ENCODE data around the gene TBCK. TPM values are rescaled to one million over a fixed set of nuclear protein-coding genes. Genes with fewer than 3 reads are reported as not detected.

The TBCK gene
- total RNA-seq, 2 donors from 2014 or later, result 32.9 to 46.3 TPM

DNA sequence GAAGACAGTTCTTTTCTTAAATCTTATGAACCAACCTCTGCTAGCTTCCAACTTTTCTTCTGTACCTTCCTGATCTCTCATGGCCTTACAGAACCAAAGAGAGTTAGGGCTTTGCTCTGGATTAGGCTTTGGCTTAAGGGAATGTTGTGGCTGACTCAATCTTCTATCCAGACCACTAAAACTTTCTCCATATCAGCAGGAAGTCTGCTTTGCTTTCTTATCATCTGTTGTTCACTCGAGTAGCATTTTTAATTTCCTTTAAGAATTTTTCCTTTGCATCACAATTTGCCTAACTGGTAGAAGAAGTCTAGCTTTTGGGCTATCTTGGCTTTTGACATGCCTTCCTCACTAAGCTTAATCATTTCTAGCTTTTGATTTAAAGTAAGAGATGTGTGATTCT is 167.0 kb downstream of the TBCK start:
- TF ChIP-seq CTCF (IDR thresholded peaks at IDR 0.05), result no peak
- Histone ChIP-seq H3K4me1 (ENCODE audit: control insufficient read depth in 1 of 2, low read depth in 2 of 2) (no peaks in the 10 kb centered on the region), H3K36me3 (no peaks in the 10 kb centered on the region), H3K4me3 (no peak overlapping the region), H3K9me3 (no peaks in the 10 kb centered on the region), H3K27ac (no peak overlapping the region), H3K27me3 (replicated peaks; ENCODE audit: insufficient read depth) (no peaks in the 10 kb centered on the region)
- DNase-seq (ENCODE audit: low spot score), result no peak
- no peak for ATAC-seq (ENCODE audit: insufficient number of reproducible peaks, low FRiP score, low read depth)

DNA sequence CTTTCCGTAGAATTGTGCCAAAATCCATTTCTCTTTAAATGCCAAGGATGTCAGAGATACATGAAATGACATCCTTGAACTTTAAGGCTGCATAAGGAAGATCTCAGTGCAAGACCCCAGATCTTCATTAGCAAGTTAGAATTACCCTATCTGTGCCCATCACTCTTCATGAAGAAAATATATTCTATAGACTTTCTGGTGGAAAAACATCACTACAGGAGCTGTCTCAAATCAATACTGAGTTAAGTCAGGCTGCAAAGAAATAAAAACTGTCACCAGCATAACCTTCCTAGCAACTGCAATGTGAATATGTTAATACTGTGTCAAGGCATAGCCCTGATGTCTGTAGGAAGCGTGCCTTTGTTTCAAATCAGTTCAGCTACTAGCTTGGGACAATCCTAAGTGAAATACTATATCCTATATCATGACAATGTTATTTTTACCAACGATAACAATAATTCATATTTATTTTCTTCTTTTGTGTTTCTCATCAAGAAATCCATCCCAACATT is 173.3 kb downstream of the TBCK start:
- Histone ChIP-seq H3K4me1 (ENCODE audit: control insufficient read depth in 1 of 2, low read depth in 2 of 2) (no peaks in the 10 kb centered on the region), H3K9me3 (no peaks in the 10 kb centered on the region), H3K36me3 (no peaks in the 10 kb centered on the region), H3K4me3 (no peak overlapping the region), H3K27ac (no peak overlapping the region), H3K27me3 (replicated peaks; ENCODE audit: insufficient read depth) (no peaks in the 10 kb centered on the region)
- no peak for ATAC-seq (ENCODE audit: insufficient number of reproducible peaks, low FRiP score, low read depth)
- no peak for DNase-seq (ENCODE audit: low spot score)
- no peak for TF ChIP-seq CTCF (IDR thresholded peaks at IDR 0.05)

DNA sequence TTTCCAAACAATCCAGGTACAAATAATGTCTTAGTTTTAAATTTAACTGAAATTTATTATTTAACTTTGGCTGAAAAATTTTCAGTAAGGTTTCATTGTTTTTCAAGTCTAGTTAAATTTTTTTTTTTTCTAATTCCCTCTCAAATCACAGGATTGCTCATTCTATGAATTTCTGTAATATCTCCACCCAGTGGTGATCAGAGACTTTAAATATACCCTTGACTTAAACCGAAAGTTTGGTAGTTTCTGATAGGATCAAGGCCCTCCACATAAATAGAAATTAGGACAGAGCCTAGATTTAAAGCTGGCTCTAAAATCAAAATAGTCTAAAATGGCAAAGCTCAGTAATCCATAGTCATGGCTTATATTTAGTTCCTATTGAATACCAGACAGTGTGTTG is 175.4 kb downstream of the TBCK start:
- Histone ChIP-seq H3K4me1 (ENCODE audit: control insufficient read depth in 1 of 2, low read depth in 2 of 2) (no peaks in the 10 kb centered on the region), H3K27me3 (replicated peaks; ENCODE audit: insufficient read depth) (no peaks in the 10 kb centered on the region), H3K9me3 (no peaks in the 10 kb centered on the region), H3K4me3 (no peak overlapping the region), H3K36me3 (no peaks in the 10 kb centered on the region), H3K27ac (no peak overlapping the region)
- ATAC-seq (ENCODE audit: insufficient number of reproducible peaks, low FRiP score, low read depth) (no peak), DNase-seq (ENCODE audit: low spot score) (no peak)
- TF ChIP-seq CTCF (IDR thresholded peaks at IDR 0.05), result no peak

DNA sequence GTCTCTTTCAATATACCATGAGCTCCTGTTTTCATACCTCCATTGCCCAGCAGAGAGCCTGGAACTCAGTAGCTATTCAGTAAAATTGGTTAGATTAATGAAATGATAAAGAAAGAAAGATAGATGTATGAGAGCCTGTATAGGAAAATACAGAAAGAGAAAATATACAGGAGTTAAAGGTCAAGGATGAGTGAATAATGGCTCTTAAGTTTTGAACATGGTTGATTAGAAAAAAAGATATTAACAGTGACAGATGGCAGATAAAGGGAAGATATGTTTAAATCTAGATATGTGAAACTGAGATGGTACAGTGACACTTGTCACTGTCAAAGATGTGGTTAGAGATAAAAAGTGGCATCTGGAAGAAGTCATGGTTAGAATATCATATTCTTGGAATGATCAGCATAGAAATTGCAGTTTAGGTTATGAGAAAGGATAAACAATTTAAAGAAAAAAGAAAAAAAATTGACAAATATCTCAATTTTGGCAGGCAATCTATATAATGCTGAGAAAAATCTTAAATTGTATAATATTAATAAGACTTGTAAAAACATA is 179.2 kb downstream of the TBCK start:
- no peak for TF ChIP-seq CTCF (IDR thresholded peaks at IDR 0.05)
- Histone ChIP-seq H3K27ac (no peak overlapping the region), H3K4me3 (no peak overlapping the region), H3K36me3 (no peaks in the 10 kb centered on the region), H3K4me1 (ENCODE audit: control insufficient read depth in 1 of 2, low read depth in 2 of 2) (no peaks in the 10 kb centered on the region), H3K9me3 (no peaks in the 10 kb centered on the region), H3K27me3 (replicated peaks; ENCODE audit: insufficient read depth) (no peaks in the 10 kb centered on the region)
- DNase-seq (ENCODE audit: low spot score) (no peak), ATAC-seq (ENCODE audit: insufficient number of reproducible peaks, low FRiP score, low read depth) (no peak)

GRCh38 chr4:106132045-106132444 is 184.0 kb downstream of the TBCK start:
- H3K27me3 ChIP-seq (replicated peaks; ENCODE audit: insufficient read depth), result no peaks in the 10 kb centered on the region
- H3K27ac ChIP-seq, result no peak overlapping the region
- no peak for DNase-seq (ENCODE audit: low spot score)
- H3K36me3 ChIP-seq, result no peaks in the 10 kb centered on the region
- no peaks in the 10 kb centered on the region for H3K4me1 ChIP-seq (ENCODE audit: control insufficient read depth in 1 of 2, low read depth in 2 of 2)
- H3K9me3 ChIP-seq, result no peaks in the 10 kb centered on the region
- H3K4me3 ChIP-seq, result no peak overlapping the region
- no peak for ATAC-seq (ENCODE audit: insufficient number of reproducible peaks, low FRiP score, low read depth)
- no peak for TF ChIP-seq CTCF (IDR thresholded peaks at IDR 0.05)
